PC-3 (cell line): Measurements from ENCODE around the gene THADA.

Source experiments
- EZH2 ChIP-seq: fragments of 300-600 bp; sonication (generic); IDR thresholded peaks from one replicate; pipeline ENCODE4 v1.6.1; 2017; ENCODE audit warnings: antibody characterized with exemption, mild to moderate bottlenecking, low read length; ENCODE audit not compliant: unreplicated experiment
- EZH2phosphoT487 ChIP-seq: fragments of 300-600 bp; sonication (generic); IDR thresholded peaks from 2 replicates; pipeline ENCODE4 v1.6.1; 2018; ENCODE audit warnings: mild to moderate bottlenecking, antibody characterized with exemption, low read length, borderline replicate concordance
- TF ChIP-seq, protein P1 (sequence below): fragments of 300-600 bp; sonication (generic); conservative IDR thresholded peaks from 2 replicates; pipeline ENCODE4 v1.5.1; 2017; ENCODE audit warnings: antibody characterized with exemption, low read depth, mild to moderate bottlenecking, low read length

DNA sequence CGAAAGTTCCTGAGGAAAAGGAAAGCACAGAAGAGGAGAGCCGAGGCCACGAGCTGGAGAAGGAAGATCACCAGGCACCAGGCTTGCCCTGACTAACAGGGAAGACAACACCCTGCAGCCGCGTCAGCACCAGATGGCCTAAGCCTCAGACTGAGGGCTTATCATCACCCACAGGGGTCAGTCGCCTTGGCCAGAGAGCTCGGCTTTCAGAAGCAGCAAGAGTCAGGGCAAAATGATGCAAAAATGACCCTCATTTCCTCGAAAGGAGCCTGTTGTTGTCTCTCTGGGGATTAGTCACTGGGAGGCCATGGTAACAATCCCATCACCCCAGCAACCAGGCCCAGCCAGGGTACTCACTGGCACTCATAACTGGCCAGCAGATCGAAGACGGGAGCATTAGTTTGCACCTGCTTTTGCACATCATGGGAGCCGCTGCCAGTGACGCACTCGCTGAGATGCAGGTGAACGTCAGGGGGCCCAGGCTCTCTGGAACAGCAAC, 326.7 kb downstream of the THADA start:
- TF ChIP-seq, protein P1, sequence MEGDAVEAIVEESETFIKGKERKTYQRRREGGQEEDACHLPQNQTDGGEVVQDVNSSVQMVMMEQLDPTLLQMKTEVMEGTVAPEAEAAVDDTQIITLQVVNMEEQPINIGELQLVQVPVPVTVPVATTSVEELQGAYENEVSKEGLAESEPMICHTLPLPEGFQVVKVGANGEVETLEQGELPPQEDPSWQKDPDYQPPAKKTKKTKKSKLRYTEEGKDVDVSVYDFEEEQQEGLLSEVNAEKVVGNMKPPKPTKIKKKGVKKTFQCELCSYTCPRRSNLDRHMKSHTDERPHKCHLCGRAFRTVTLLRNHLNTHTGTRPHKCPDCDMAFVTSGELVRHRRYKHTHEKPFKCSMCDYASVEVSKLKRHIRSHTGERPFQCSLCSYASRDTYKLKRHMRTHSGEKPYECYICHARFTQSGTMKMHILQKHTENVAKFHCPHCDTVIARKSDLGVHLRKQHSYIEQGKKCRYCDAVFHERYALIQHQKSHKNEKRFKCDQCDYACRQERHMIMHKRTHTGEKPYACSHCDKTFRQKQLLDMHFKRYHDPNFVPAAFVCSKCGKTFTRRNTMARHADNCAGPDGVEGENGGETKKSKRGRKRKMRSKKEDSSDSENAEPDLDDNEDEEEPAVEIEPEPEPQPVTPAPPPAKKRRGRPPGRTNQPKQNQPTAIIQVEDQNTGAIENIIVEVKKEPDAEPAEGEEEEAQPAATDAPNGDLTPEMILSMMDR, result no peak
- TF ChIP-seq EZH2, result no peak
- TF ChIP-seq EZH2phosphoT487, result no peak
